Measurements from ENCODE around the gene SREBF2.

GRCh38 chr22:41801147-41801819, 31.6 kb upstream of the SREBF2 start:
- TF ChIP-seq, protein P1, sequence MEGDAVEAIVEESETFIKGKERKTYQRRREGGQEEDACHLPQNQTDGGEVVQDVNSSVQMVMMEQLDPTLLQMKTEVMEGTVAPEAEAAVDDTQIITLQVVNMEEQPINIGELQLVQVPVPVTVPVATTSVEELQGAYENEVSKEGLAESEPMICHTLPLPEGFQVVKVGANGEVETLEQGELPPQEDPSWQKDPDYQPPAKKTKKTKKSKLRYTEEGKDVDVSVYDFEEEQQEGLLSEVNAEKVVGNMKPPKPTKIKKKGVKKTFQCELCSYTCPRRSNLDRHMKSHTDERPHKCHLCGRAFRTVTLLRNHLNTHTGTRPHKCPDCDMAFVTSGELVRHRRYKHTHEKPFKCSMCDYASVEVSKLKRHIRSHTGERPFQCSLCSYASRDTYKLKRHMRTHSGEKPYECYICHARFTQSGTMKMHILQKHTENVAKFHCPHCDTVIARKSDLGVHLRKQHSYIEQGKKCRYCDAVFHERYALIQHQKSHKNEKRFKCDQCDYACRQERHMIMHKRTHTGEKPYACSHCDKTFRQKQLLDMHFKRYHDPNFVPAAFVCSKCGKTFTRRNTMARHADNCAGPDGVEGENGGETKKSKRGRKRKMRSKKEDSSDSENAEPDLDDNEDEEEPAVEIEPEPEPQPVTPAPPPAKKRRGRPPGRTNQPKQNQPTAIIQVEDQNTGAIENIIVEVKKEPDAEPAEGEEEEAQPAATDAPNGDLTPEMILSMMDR (conservative IDR thresholded peaks at IDR 0.05; ENCODE audit: low read depth, low read length), result no peak
- TF ChIP-seq EZH2 (IDR thresholded peaks at IDR 0.05; ENCODE audit: low read length, unreplicated experiment), result no peak

All from PC-3 (cell line).